Right lung (tissue), 5 donors: ENCODE data around the gene CNTN5. TPM values are rescaled to one million over a fixed set of nuclear protein-coding genes. Genes with fewer than 3 reads are reported as not detected.
"Not testable (repeated sequence)": the region's sequence is repeated elsewhere in the genome, so short reads cannot be mapped to it uniquely, and the experiment has no call there.

Experiments used
- DNase-seq, 2 donors: peaks; one replicate each; pipeline ENCODE4 v3.0.0-alpha.2; 2013
- polyA plus RNA-seq, 5 donors: library from polyadenylated mRNA; unstranded; fragments of 120-200 nt; gene quantifications; one replicate each; pipeline versions ENCODE4 v1.2.1 to v1.2.3, GENCODE V29; 2013; ENCODE audit warnings: inconsistent platforms in 1 of 5, low replicate concordance in 1 of 5; ENCODE audit not compliant: insufficient read length in 5 of 5, insufficient read depth in 1 of 5

CNTN5 gene
- polyA plus RNA-seq, 5 donors: 0.12 to 0.50 (median 0.19) TPM

- no peak for DNase-seq
Measured at GRCh38 chr11:100208207-100208606, 1187.5 kb downstream of the CNTN5 start.

GRCh38 chr11:100214791-100215190 lies 1194.0 kb downstream of the CNTN5 start:
- no peak for DNase-seq

DNA sequence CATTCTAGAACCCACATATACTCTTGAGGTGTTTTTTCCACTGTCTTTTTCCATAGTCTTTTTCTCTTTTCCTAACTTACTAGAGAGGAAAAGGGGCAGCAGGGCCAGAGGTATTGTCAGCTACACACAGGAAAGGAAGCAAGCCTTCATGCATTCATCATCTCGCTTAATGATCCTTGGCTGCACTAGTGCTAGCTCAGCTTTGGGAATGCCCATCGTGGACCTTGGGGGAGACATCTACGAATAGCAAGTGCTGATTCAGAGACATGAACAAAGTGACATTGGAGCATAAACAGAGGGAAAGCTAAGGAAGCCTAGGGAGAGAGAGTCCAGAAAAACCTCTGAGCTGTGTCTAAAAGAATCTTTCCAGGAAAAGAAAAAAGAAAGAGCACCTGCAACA lies 1200.1 kb downstream of the CNTN5 start:
- DNase-seq: no peak

GRCh38 chr11:100221791-100222190 lies 1201.0 kb downstream of the CNTN5 start:
- DNase-seq: no peak

DNA sequence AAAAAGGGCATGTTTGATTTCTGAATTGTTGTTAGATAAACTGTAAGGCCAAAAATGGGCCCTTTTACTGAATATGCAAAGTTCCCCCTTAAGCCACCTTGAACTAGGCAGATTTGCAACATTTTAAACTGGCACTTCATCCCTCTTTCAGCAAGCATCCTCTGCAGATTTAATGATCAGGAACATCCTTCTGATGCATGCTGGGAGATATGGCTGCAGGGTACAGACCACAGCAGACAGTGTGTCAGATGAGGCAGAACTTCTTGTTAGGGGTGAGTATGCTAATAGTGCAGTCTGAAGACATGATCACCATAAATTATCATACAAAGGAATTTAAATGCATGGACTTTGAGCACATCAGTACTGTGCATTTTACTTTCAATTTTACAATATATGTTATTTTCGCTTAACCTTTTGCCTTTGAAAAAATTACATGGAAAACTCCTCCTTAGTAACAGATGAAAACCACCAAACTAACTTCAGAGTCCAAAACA lies 1203.8 kb downstream of the CNTN5 start:
- no peak for DNase-seq

GRCh38 chr11:100229086-100229485 lies 1208.3 kb downstream of the CNTN5 start:
- DNase-seq: no peak

DNA sequence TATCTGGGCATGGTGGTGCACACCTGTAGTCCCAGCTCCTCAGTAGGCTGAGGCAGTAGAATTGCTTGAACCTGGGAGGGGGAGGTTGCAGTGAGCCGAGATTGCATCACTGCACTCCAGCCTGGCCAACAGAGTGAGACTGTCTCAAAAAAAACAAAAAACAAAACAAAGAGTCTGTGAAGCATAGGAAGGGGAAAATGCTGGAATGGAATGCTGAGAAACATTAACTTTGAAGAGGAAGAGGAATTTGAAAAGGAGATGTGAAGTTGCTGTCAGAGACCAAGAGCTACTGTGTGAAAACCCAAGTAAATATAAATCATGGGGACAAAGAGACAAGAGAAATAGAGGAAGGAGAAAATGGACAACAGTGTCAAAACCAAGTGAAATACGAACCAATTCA lies 1211.3 kb downstream of the CNTN5 start:
- no peak for DNase-seq

- DNase-seq: peak; percentile 4 to 33
Measured at GRCh38 chr11:100235085-100235484, 1214.3 kb downstream of the CNTN5 start.

DNA sequence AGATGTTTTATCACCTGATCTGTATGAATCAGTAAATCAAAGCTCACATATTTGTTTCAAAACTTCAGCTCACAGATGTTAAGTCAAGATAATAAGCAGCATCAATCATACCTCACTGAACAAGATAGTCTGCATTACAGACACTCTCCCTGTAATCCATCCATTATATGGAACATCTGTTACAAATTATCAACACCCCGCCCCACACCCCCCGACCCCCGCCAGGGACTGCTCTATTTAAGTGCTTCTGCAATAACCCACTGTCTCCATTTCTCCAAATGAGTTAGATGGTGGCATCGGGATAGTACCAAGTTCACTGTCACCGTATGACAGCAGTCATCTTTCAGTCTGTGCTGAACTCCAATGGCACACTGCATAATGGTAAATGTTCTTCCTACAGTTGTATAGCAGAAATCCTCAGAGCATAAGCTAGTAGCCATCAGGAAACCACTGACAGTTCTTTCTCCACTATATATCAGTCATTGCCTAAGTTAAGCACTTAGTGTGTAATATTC lies 1219.3 kb downstream of the CNTN5 start:
- no peak for DNase-seq

DNA sequence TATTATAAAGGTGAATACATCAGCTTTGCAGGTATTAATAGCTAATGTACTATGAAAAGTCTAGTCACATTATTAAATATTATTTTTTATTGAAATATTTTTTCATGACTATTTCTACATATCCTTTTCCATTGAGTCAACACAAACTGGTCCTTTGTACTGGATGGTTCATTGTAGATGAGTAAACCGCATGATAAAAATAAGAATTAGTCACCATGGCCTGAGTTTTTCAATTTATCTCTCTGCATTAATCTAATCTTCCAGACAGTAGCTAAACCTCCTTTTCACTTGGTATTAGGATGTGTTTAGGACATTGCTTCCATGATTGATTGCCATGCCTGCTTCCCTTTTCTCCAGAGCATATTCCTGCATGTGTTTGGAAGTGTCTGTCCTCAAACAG lies 1227.0 kb downstream of the CNTN5 start:
- DNase-seq: no peak

DNA sequence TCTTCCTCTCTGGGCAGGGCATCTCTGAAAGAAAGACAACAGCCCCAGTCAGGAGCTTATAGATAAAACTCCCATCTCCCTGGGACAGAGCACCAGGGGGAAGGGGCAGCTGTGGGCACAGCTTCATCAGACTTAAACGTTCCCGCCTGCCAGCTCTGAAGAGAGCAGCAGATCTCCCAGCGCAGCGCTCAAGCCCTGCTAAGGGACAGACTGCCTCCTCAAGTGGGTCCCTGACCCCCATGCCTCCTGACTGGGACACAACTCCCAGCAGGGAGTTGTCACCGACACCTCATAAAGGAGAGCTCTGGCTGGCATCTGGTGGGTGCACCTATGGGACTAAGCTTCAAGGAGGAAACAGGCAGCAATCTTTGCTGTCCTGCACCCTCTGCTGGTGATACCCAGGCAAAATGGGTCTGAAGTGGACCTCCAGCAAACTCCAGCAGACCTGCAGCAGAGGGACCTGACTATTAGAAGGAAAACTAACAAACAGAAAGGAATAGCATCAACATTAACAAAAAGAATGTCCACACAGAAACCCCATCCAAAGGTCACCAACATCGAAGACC lies 1236.6 kb downstream of the CNTN5 start:
- not testable (repeated sequence) for DNase-seq

DNA sequence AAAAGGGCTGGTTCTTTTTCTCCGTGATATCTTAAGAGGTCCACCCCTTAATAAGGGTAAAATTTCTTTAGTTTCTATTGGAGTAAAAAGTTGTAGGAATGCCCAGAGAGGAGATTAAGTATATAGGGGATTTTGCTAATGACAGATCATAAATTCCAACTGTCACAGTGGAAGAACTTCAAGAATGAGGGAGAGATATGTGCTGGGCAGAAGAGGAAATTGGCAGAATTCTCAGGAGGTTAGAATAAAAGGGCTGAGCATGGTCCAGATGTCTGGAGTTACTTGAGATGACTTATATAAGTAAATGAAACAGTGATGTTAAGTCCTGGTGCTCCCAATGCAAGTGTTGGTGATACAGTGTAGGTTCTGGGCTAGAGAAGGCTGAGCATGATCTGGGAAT lies 1248.8 kb downstream of the CNTN5 start:
- DNase-seq: no peak

DNA sequence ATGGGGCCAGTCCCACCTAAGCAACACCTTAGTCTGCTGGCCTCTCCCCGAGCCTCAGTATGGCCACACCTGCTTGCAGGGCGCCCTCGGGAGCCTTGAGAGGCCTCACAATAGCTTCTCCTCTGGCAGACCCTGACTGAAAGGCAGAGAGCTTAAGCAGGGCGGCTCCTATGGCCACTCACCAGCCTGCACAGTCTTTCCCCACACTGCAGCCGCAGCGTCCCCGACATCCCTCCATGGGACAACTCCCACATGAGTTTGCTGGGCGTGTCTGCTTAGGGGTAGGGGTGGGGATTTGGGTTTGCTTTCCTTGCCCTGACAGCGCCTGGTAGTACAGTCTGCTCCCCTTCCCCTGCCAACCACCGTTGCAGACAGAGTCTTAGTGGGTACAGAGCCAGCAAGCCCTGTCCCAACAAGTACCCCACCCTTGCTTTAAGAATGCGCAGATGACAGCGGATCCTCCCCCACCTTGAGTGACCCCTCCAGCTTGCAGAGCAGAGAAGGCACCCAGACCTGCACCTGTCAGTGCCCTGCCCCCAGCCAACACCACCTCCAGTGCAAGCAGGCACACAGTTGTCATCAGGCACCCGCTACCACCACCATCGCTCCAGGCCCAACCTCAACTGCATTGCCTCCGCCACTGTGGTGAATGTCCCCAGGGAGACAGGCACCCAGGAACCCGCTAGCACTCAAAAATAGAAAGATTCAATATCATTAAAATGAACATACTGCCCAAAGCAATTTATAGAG lies 1252.5 kb downstream of the CNTN5 start:
- no peak for DNase-seq

- not testable (repeated sequence) for DNase-seq
Measured at GRCh38 chr11:100274466-100274865, 1253.7 kb downstream of the CNTN5 start.

GRCh38 chr11:100294748-100295147 lies 1274.0 kb downstream of the CNTN5 start:
- DNase-seq: no peak

DNA sequence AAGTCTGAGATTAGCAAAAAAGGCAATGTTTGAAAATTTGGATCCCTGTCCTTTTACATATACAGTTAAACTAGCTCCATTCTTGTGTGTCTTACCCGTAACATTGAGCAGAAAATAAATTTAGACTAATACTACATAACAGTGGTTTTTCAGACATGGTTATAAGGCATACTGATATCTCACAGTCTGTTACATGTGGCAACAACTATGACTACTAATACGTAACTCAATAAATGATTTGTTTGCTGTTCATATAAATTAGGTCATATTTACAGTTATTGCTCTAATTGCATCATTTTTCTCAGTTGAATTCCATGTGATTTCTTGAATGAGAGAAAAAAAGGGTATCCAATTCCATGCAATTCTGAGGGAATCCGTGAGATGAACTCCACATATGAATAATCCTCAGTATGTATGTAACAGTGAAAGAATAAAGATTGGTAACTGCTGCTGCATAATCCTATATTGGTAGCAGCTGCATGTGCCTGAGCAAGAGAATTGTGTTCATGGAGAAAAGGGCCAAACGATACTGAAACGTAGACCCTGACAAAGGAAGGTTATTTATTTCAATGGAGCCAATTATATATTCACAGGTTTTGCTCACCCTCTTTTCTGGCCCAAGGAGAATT lies 1275.4 kb downstream of the CNTN5 start:
- DNase-seq: no peak

DNA sequence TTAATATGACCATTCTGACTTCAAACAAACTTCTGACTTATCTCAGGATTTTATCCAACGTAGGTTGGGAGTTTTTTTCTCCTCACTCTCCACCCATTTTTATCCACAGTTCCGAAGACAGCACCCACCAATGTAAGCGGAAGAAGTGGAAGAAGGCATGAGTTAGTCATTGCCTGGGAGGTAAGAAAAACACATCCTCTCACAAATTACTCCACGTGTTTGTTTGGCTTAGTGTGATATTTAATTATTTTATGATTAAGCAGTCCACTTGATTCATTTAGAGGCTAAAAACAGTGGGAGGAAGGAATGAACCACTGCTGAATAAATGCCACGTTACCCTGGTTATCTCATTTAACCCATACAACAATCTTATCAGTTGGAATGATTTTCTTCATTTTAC lies 1276.8 kb downstream of the CNTN5 start:
- DNase-seq: no peak

GRCh38 chr11:100302824-100303223 lies 1282.1 kb downstream of the CNTN5 start:
- DNase-seq: no peak

DNA sequence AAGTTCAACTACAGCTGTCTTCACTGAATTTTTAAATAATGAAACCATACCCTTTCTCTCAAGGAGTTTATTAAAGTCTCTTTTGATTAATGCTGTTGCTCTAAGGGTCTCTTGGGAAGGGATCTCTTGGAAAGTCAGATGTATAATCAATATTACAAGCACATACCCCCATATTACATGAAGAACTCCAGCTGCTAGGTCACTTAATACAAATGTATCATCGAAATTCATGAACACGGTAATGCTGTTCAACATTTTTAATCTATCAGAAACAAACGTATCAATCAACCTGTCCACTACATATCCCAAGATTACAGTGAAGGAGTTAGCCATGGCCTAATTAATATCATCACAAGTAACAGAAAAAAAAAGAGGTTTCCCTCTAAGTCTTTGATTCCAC lies 1283.1 kb downstream of the CNTN5 start:
- DNase-seq: no peak

GRCh38 chr11:100308202-100308601 lies 1287.5 kb downstream of the CNTN5 start:
- DNase-seq: no peak

- DNase-seq: no peak
Measured at GRCh38 chr11:100315946-100316345, 1295.2 kb downstream of the CNTN5 start.

DNA sequence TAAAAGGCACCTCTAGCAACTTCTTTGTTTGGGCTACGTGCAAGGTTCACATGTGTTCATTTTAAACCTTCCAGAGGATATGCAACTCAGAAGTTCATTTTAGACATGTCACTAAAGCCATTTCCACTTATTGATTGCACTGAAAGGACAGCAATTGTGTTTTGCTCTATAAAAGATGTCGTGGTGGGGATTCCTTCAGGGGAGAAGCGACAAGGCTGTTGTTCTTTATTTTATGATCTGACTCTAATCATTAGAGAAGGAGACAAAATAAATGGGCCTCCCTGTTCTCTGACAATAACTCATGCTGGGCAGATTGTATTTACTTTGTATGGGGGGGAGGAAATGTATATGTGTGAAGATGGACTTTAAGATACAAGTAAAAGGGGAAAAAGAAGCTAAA lies 1296.2 kb downstream of the CNTN5 start:
- no peak for DNase-seq

GRCh38 chr11:100319691-100320090 lies 1298.9 kb downstream of the CNTN5 start:
- no peak for DNase-seq
